AG09309 (cell line): Measurements from ENCODE around the gene ADAMTS2.

ENCODE experiments used
- DNase-seq: peaks from one replicate; pipeline ENCODE4 v3.0.0-alpha.2; 2010; ENCODE audit warnings: low read depth
- H3K4me3 ChIP-seq: 2 replicates; pipeline ENCODE4 v1.5.1; 2011; ENCODE audit warnings: mild to moderate bottlenecking, low read depth, low read length, moderate library complexity; ENCODE audit not compliant: control insufficient read depth
- TF ChIP-seq, protein P1 (sequence below): IDR thresholded peaks from 2 replicates; pipeline ENCODE4 v1.5.1; 2011; ENCODE audit warnings: mild to moderate bottlenecking, low read depth, low read length, inconsistent platforms; ENCODE audit not compliant: insufficient read depth, control insufficient read depth; ENCODE audit errors: missing control alignments

Gene ADAMTS2

DNA sequence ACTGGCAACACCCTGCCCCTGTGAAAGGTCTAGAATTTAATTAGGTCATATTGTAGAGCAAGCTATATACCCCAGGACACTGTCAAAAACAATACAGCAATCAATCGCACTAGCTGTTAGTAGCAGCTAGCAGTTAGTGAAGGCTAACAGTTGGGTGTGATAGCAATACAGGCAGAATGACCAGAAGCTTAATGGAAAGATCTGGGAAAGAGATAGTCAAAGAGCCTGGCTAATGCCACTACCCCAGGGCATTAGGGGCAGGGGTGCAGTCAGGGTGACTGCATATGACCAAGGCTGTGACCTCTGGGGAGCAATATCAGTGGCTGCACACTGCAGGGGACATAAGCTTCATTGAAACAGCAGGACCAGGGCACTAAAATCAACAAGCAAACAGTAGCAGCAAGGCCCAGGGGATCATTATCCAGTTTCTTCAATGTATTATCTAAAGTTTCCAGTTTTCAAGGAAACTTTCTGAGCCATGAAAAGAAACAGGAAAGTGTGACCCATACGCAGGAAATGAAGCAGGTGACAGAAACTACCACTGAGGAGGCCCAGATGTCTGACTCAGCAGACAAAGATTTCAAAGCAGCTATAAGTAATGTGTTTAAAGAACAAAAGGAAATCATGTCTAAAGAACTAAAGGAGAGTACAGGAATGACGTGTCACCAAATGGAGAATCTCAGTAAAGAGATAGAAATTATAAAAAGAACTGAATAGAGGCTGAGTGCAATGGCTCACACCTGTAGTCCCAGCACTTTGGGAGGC lies 202.6 kb downstream of the ADAMTS2 start:
- no peak overlapping the region for H3K4me3 ChIP-seq
- TF ChIP-seq, protein P1, sequence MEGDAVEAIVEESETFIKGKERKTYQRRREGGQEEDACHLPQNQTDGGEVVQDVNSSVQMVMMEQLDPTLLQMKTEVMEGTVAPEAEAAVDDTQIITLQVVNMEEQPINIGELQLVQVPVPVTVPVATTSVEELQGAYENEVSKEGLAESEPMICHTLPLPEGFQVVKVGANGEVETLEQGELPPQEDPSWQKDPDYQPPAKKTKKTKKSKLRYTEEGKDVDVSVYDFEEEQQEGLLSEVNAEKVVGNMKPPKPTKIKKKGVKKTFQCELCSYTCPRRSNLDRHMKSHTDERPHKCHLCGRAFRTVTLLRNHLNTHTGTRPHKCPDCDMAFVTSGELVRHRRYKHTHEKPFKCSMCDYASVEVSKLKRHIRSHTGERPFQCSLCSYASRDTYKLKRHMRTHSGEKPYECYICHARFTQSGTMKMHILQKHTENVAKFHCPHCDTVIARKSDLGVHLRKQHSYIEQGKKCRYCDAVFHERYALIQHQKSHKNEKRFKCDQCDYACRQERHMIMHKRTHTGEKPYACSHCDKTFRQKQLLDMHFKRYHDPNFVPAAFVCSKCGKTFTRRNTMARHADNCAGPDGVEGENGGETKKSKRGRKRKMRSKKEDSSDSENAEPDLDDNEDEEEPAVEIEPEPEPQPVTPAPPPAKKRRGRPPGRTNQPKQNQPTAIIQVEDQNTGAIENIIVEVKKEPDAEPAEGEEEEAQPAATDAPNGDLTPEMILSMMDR, result no peak
- DNase-seq, result peak; percentile 16

DNA sequence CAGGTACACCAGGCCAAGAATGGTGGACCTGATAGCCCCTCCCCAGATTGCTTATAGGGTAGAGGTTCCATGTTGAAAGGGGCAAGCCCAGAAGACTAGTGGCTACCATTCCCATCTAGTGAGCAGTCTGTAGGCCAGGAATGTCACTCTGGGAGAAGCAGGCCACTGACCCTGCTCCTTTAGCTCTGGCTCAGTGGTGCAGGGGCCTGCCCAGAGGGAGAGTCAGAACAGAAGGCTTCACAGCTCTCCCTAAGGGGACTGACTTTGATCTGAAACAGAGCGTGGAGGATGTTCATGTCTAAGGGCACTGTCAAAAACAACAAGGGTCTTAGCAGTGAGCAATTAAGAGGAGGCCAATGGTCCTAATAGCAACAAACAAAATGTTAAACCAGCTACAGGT lies 203.4 kb downstream of the ADAMTS2 start:
- no peak overlapping the region for H3K4me3 ChIP-seq

DNA sequence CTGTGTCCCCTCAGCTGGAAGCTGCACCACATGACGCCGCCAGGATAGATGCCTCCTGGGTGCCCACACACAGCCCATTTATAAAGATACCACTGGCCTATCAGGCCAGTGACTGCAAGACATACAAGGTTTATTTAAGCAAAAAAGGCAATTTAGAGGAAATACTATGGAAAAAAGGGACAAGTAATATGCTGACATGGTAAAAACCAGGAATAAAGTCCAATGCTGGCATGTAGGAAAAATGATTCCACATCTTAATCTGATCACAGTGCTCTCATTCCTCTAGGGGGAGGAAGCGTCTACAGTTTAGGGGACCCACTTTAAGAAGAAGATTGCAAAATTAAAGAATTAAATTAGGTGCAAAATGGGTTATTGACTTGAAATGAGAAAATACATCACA lies 205.0 kb downstream of the ADAMTS2 start:
- no peak for DNase-seq
- TF ChIP-seq, protein P1, result no peak

More for the DNA sequence above, 203.4 kb downstream of the ADAMTS2 start:
- TF ChIP-seq, protein P1, result no peak
- DNase-seq, result no peak

DNA sequence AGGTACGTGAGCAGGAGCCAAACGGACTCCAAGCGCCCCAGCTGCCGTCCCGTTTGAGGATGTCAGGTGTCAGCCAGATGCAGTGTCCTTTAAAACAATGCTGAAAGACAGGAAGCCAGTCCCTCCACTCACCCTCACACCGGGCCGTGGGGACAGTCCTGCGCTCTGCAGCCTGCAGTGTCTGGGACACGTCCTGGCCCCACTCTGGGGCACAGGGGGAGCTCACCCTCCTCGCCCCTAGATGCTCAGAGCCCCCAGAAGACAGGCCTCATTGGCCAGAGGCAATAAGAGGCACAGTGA lies 205.4 kb downstream of the ADAMTS2 start:
- TF ChIP-seq, protein P1, result no peak
- no peak overlapping the region for H3K4me3 ChIP-seq
- no peak for DNase-seq

More for the DNA sequence above, 205.0 kb downstream of the ADAMTS2 start:
- H3K4me3 ChIP-seq, result no peak overlapping the region

DNA sequence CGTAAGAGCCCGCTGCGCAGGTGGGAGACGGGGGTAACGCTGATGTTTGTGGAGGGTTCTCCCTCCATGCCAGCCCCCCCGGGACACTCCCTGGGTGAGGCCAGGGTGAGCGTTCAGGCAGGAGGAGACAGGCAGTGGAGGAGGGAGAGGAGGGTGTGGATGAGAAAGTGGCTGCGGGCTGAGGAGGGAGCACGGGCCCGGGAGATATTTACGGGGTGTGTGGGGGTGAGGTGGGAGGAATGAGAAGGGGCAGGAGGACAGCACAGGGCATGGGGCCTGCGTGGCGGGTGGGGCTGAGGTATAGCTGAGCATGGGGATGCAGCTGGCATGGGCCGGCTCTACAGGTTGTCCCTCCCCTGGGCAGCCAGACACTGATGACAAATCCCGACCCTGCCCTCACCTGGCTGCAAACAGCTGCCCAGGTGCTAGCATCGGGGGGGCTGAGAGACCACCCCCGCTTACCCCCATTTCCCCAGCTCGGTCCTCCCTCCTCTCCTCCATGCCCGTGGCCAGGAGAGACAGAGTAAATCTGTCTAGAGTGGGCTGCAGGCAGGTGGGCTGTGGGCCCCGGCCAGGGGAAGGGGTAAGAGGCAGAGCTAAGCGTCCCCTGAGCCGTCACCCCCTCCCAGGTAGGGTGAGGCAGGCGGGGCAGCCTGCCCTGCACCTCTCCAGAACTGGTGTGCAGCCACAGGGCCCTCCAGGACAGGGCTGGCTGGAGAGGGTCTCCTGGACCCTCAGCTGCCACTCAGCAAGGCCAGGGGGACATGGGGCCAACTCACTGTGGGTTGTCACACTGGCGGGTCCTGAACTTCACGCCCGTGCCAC lies 205.9 kb downstream of the ADAMTS2 start:
- no peak for DNase-seq
- no peak overlapping the region for H3K4me3 ChIP-seq
- TF ChIP-seq, protein P1, result no peak

DNA sequence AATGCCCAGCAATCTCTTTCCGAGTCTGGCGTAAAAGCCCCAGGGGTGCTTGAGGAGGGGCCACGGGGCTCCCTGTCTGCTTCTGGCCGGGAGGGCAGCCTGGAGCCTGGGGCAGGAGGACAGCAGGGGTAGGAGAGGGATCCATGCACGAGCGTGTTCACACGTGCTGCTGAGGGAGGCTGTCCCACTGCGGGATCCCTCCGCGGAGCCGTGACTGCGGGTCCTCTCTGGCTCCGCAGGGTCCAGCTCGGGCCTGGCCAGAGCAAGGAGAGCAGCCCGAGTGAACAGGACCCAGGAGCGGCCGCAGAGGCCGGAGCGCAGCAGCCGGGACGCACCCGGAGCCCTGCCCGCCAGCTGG lies 206.7 kb downstream of the ADAMTS2 start:
- TF ChIP-seq, protein P1, result no peak
- no peak for DNase-seq
- H3K4me3 ChIP-seq, result no peak overlapping the region
